Left ventricle myocardium superior (tissue), 1 donor: ENCODE results near the gene ZBTB20. TPM values are rescaled to one million over a fixed set of nuclear protein-coding genes. Genes with fewer than 3 reads are reported as not detected.

Source experiments
- ATAC-seq: fragments of 200-7000 bp; cut with Tn5 transposase; one replicate; pipeline ENCODE4 v1.9.1; 2020; ENCODE audit warnings: mild to moderate bottlenecking, moderate library complexity
- DNase-seq: peaks from one replicate; pipeline ENCODE4 v3.0.0-alpha.2; 2020
- intact Hi-C: fragments of 100-400 bp; cut with micrococcal nuclease; formaldehyde crosslinking; loops from one replicate; pipeline ENCODE4 v1.11.0; 2022
- total RNA-seq: library from RNA; stranded (reverse); fragmentation: NEBNext Ultra II Directional; extraction: Animal tissue kit (Norgen Biotek cat#: 25700); gene quantifications from one replicate; pipeline ENCODE4 v1.2.1, GENCODE V29; 2021
- donor health status: DM: no; HTN: yes; CAD: no; lungs with severe emphysema.

The ZBTB20 gene
- total RNA-seq, 1 donor from 2014 or later: 57.5 TPM

- intact Hi-C loops: no loop called here
- DNase-seq (no peak), ATAC-seq (peak; percentile 39)
Observed at GRCh38 chr3:114762144-114762543, 384.9 kb downstream of the ZBTB20 start.

- no peak for ATAC-seq
- intact Hi-C loops: no loop called here
- DNase-seq: no peak
Observed at GRCh38 chr3:114760679-114761078, 386.4 kb downstream of the ZBTB20 start.

- ATAC-seq (peak; percentile 67), DNase-seq (no peak)
- intact Hi-C loops: no loop called here
Observed at GRCh38 chr3:114758831-114759699, 388.0 kb downstream of the ZBTB20 start.

- ATAC-seq (peak; percentile 78), DNase-seq (no peak)
- intact Hi-C loops: no loop called here
Observed at GRCh38 chr3:114756506-114757279, 390.4 kb downstream of the ZBTB20 start.

GRCh38 chr3:114746502-114746901 lies 400.6 kb downstream of the ZBTB20 start:
- DNase-seq: no peak
- intact Hi-C loops: no loop called here
- ATAC-seq: peak; percentile 44

- ATAC-seq: peak; percentile 76
- intact Hi-C loops: no loop called here
Observed at GRCh38 chr3:114745322-114746240, 401.5 kb downstream of the ZBTB20 start.

GRCh38 chr3:114743746-114744485 lies 403.2 kb downstream of the ZBTB20 start:
- intact Hi-C loops: no loop called here
- ATAC-seq (no peak), DNase-seq (no peak)

More at GRCh38 chr3:114745322-114746240, 401.5 kb downstream of the ZBTB20 start:
- DNase-seq: no peak

- intact Hi-C loops: no loop called here
- ATAC-seq: no peak
- no peak for DNase-seq
Observed at GRCh38 chr3:114741066-114741465, 406.0 kb downstream of the ZBTB20 start.

- DNase-seq (no peak), ATAC-seq (no peak)
- intact Hi-C loops: no loop called here
Observed at GRCh38 chr3:114739627-114740026, 407.5 kb downstream of the ZBTB20 start.

- DNase-seq (no peak), ATAC-seq (peak; percentile 36)
- intact Hi-C loops: no loop called here
Observed at GRCh38 chr3:114732353-114732752, 414.7 kb downstream of the ZBTB20 start.

GRCh38 chr3:114730397-114730796 lies 416.7 kb downstream of the ZBTB20 start:
- DNase-seq (no peak), ATAC-seq (peak; percentile 58)
- intact Hi-C loops: no loop called here

- intact Hi-C loops: no loop called here
- no peak for ATAC-seq
Observed at GRCh38 chr3:114727373-114727772, 419.7 kb downstream of the ZBTB20 start.

GRCh38 chr3:114725966-114726365 lies 421.1 kb downstream of the ZBTB20 start:
- no peak for DNase-seq
- peak; percentile 21 for ATAC-seq
- intact Hi-C loops: no loop called here

More at GRCh38 chr3:114727373-114727772, 419.7 kb downstream of the ZBTB20 start:
- no peak for DNase-seq

- intact Hi-C loops: no loop called here
- DNase-seq: no peak
- no peak for ATAC-seq
Observed at GRCh38 chr3:114722530-114722929, 424.6 kb downstream of the ZBTB20 start.

- intact Hi-C loops: no loop called here
- no peak for ATAC-seq
- no peak for DNase-seq
Observed at GRCh38 chr3:114721864-114722263, 425.2 kb downstream of the ZBTB20 start.

- ATAC-seq (no peak), DNase-seq (no peak)
- intact Hi-C loops: no loop called here
Observed at GRCh38 chr3:114721209-114721608, 425.9 kb downstream of the ZBTB20 start.

- DNase-seq (no peak), ATAC-seq (no peak)
- intact Hi-C loops: no loop called here
Observed at GRCh38 chr3:114718898-114719210, 428.2 kb downstream of the ZBTB20 start.

GRCh38 chr3:114718071-114718897 lies 428.8 kb downstream of the ZBTB20 start:
- ATAC-seq (peak; percentile 51), DNase-seq (no peak)
- intact Hi-C loops: no loop called here
